Astrocyte (in vitro differentiated cells and primary cell): ENCODE results near the gene EMX2. TPM values are rescaled to one million over a fixed set of nuclear protein-coding genes. Genes with fewer than 3 reads are reported as not detected.

Experiments
- DNase-seq: peaks from one replicate; pipeline ENCODE4 v3.0.0-alpha.2; 2010; ENCODE audit warnings: low read depth
- FAIRE-seq: peaks from 2 replicates; lab custom pipeline; 2011; peaks lifted over from hg19 to GRCh38; lab: Jason Lieb, UNC
- H2AFZ ChIP-seq: 2 replicates; pipeline ENCODE4 v1.6.0; 2012; ENCODE audit warnings: low read depth, low read length, inconsistent platforms
- H3K27ac ChIP-seq: 2 replicates; pipeline ENCODE4 v1.5.1; 2011; ENCODE audit warnings: low read depth, low read length, inconsistent platforms
- H3K27me3 ChIP-seq: 2 replicates; pipeline ENCODE4 v1.6.0; 2011; ENCODE audit warnings: low read length, inconsistent platforms; ENCODE audit not compliant: insufficient read depth
- H3K36me3 ChIP-seq: 2 replicates; pipeline ENCODE4 v1.5.1; 2011; ENCODE audit warnings: low read length, inconsistent platforms; ENCODE audit not compliant: insufficient read depth
- H3K4me1 ChIP-seq: 2 replicates; pipeline ENCODE4 v1.5.1; 2011; ENCODE audit warnings: low read length, inconsistent platforms; ENCODE audit not compliant: insufficient read depth
- H3K4me2 ChIP-seq: 2 replicates; pipeline ENCODE4 v1.6.0; 2012; ENCODE audit warnings: low read length, inconsistent platforms
- H3K4me3 ChIP-seq: 2 replicates; pipeline ENCODE4 v1.5.1; 2011; ENCODE audit warnings: low read depth, mild to moderate bottlenecking, low read length, inconsistent platforms; ENCODE audit not compliant: insufficient read depth
- H3K79me2 ChIP-seq: 2 replicates; pipeline ENCODE4 v1.6.0; 2012; ENCODE audit warnings: mild to moderate bottlenecking, low read length, inconsistent platforms; ENCODE audit not compliant: insufficient read depth
- H3K9ac ChIP-seq: 2 replicates; pipeline ENCODE4 v1.6.0; 2012; ENCODE audit warnings: mild to moderate bottlenecking, low read length, inconsistent platforms
- H3K9me3 ChIP-seq: 2 replicates; pipeline ENCODE4 v1.5.1; 2012; ENCODE audit warnings: low read depth, mild to moderate bottlenecking, low read length, inconsistent platforms; ENCODE audit not compliant: insufficient read depth
- H4K20me1 ChIP-seq: 2 replicates; pipeline ENCODE4 v1.6.0; 2012; ENCODE audit warnings: low read length, inconsistent platforms; ENCODE audit not compliant: insufficient read depth
- H3K27ac Mint-ChIP-seq: one replicate; pipeline ENCODE4 v1.8.0; 2021; ENCODE audit warnings: mild to moderate bottlenecking, mixed read lengths; ENCODE audit not compliant: unreplicated experiment
- H3K27me3 Mint-ChIP-seq: one replicate; pipeline ENCODE4 v1.8.0; 2021; ENCODE audit warnings: low read depth, mixed read lengths; ENCODE audit not compliant: unreplicated experiment
- H3K36me3 Mint-ChIP-seq: one replicate; pipeline ENCODE4 v1.8.0; 2021; ENCODE audit warnings: low read depth, mixed read lengths; ENCODE audit not compliant: unreplicated experiment
- H3K4me1 Mint-ChIP-seq: one replicate; pipeline ENCODE4 v1.8.0; 2021; ENCODE audit warnings: low read depth, mixed read lengths; ENCODE audit not compliant: unreplicated experiment
- H3K4me3 Mint-ChIP-seq: one replicate; pipeline ENCODE4 v1.8.0; 2021; ENCODE audit warnings: mild to moderate bottlenecking, moderate library complexity, mixed read lengths; ENCODE audit not compliant: unreplicated experiment
- H3K9me3 Mint-ChIP-seq: one replicate; pipeline ENCODE4 v1.8.0; 2021; ENCODE audit warnings: mild to moderate bottlenecking, mixed read lengths; ENCODE audit not compliant: unreplicated experiment
- EZH2 ChIP-seq: IDR thresholded peaks from 2 replicates; pipeline ENCODE4 v1.6.1; 2012; ENCODE audit warnings: mild to moderate bottlenecking, low read length, inconsistent platforms; ENCODE audit not compliant: insufficient read depth
- total RNA-seq: library from RNA; stranded (reverse); gene quantifications from 2 replicates; pipeline ENCODE4 v1.2.1, GENCODE V29; 2021
- TF ChIP-seq, protein P1 (sequence below): IDR thresholded peaks from 2 replicates; pipeline ENCODE4 v1.5.1; 2011; ENCODE audit warnings: low read depth, mild to moderate bottlenecking, inconsistent platforms, low read length, moderate library complexity; ENCODE audit not compliant: insufficient read depth

The EMX2 gene
- total RNA-seq, 1 donor from 2014 or later, result not detected

DNA sequence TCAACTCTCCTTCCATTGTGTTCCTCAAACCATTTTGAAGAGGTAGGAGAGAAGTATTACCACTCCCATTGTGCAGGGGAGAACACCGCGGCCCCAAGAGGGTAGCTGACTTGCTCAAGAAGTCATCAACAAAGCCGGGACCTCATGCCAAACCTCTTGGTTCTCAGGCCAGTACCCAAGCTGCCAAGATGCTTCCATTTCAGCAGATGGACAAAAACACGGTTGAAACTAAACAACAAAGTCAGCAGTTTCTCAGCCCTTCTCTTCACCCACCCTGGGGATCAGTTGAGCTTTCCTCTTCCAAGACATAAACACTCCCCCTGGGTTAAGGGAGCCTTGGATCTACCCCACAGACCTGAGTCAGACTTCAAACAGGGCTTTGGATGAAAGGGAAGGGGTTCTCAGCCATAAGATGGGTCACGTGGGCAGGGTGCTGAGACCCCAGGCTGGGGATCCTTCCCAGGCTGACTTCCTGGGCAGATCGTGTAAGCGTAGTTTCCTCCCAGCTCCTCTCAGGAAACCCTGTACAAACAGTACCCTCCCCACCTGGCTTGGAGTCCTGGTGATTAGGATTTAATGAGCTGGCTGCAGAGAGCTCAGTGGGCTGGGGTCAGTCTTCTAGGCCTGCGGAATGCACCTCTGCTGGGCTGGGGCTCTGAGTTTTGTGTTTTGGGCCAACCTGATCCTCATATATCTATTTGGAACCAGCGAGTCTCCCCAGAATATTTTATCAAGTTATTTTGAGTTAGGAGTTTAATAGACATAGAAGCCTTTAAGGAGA, 27.3 kb downstream of the EMX2 start:
- no peaks in the 10 kb centered on the region for H3K4me1 ChIP-seq
- no peak for FAIRE-seq

DNA sequence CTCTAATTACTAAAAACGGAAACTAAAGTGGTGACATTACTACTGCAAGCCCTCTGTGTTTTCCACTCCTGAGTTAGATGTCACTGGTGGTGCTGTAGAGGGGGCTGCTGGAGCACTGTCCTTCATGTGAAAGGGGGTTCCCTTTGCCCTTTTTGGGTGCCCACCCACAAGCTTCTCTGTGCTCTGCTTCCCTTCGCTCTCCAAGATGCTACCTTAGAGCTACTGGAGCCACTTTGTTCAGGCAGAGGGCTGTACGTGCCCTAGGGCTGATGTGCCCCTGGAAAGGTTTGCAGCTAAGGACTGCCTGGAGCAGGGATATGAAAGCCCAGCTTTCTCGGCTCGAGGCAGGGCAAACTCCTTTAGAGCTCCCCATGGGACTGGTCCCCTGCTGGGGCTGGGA, 28.3 kb downstream of the EMX2 start:
- Histone ChIP-seq H4K20me1 (no peaks in the 10 kb centered on the region), H3K9me3 (no peaks in the 10 kb centered on the region), H3K79me2 (no peaks in the 10 kb centered on the region), H3K36me3 (no peaks in the 10 kb centered on the region), H3K27ac (no peak overlapping the region), H3K4me2 (no peak overlapping the region), H3K9ac (no peak overlapping the region), H3K4me3 (no peak overlapping the region), H2AFZ (no peak overlapping the region), H3K4me1 (no peaks in the 10 kb centered on the region), H3K27me3 (no peaks in the 10 kb centered on the region)
- TF ChIP-seq, protein P1, sequence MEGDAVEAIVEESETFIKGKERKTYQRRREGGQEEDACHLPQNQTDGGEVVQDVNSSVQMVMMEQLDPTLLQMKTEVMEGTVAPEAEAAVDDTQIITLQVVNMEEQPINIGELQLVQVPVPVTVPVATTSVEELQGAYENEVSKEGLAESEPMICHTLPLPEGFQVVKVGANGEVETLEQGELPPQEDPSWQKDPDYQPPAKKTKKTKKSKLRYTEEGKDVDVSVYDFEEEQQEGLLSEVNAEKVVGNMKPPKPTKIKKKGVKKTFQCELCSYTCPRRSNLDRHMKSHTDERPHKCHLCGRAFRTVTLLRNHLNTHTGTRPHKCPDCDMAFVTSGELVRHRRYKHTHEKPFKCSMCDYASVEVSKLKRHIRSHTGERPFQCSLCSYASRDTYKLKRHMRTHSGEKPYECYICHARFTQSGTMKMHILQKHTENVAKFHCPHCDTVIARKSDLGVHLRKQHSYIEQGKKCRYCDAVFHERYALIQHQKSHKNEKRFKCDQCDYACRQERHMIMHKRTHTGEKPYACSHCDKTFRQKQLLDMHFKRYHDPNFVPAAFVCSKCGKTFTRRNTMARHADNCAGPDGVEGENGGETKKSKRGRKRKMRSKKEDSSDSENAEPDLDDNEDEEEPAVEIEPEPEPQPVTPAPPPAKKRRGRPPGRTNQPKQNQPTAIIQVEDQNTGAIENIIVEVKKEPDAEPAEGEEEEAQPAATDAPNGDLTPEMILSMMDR, result no peak
- TF ChIP-seq EZH2, result no peak
- Mint-ChIP-seq H3K27ac (no peak overlapping the region), H3K9me3 (no peaks in the 10 kb centered on the region), H3K4me1 (no peaks in the 10 kb centered on the region), H3K36me3 (peaks cover 1% of the 10 kb centered on the region), H3K27me3 (peaks cover 68% of the 10 kb centered on the region), H3K4me3 (no peak overlapping the region)
- no peak for DNase-seq
- no peak for FAIRE-seq

More for the DNA sequence above, 27.3 kb downstream of the EMX2 start:
- peaks cover 1% of the 10 kb centered on the region for H3K36me3 Mint-ChIP-seq
- Histone ChIP-seq H2AFZ (no peak overlapping the region), H3K4me3 (no peak overlapping the region), H3K27me3 (no peaks in the 10 kb centered on the region), H3K4me2 (no peak overlapping the region), H3K36me3 (no peaks in the 10 kb centered on the region), H3K79me2 (no peaks in the 10 kb centered on the region), H3K9ac (no peak overlapping the region), H3K9me3 (no peaks in the 10 kb centered on the region), H3K27ac (no peak overlapping the region), H4K20me1 (no peaks in the 10 kb centered on the region)
- no peak overlapping the region for H3K27ac Mint-ChIP-seq
- H3K27me3 Mint-ChIP-seq, result peaks cover 69% of the 10 kb centered on the region
- H3K9me3 Mint-ChIP-seq, result no peaks in the 10 kb centered on the region
- no peak for DNase-seq
- no peak overlapping the region for H3K4me3 Mint-ChIP-seq
- TF ChIP-seq, protein P1, result no peak
- TF ChIP-seq EZH2, result no peak
- no peaks in the 10 kb centered on the region for H3K4me1 Mint-ChIP-seq
